Small intestine (tissue), 16 donors: ENCODE measurements around the gene YAP1. TPM values are rescaled to one million over a fixed set of nuclear protein-coding genes. Genes with fewer than 3 reads are reported as not detected.
A peak's percentile ranks its signal among the peaks of the same experiment; 100 is the strongest.

Experiments
- DNase-seq, 2 donors: peaks; one replicate each; pipeline versions ENCODE4 v3.0.0 to v3.0.0-alpha.2; 2013
- FAIRE-seq: peaks from 2 replicates; lab custom pipeline; 2012; peaks lifted over from hg19 to GRCh38; lab: Jason Lieb, UNC
- H3K27ac ChIP-seq, 3 donors: one replicate each; pipeline ENCODE4 v1.5.1; 2013; ENCODE audit warnings: low read length in 2 of 3, mild to moderate bottlenecking in 2 of 3, control low read depth in 1 of 3, inconsistent platforms in 1 of 3, low read depth in 1 of 3, moderate library complexity in 1 of 3
- H3K27me3 ChIP-seq, 3 donors: one replicate each; pipeline ENCODE4 v1.6.1; 2013; ENCODE audit warnings: low read length in 3 of 3, inconsistent platforms in 1 of 3; ENCODE audit not compliant: control insufficient read depth in 3 of 3, insufficient read depth in 3 of 3
- H3K36me3 ChIP-seq, 3 donors: one replicate each; pipeline ENCODE4 v1.6.1; 2013; ENCODE audit warnings: low read length in 3 of 3, inconsistent platforms in 1 of 3, low read depth in 1 of 3, mild to moderate bottlenecking in 1 of 3, moderate library complexity in 1 of 3; ENCODE audit not compliant: control insufficient read depth in 3 of 3, insufficient read depth in 2 of 3
- H3K4me1 ChIP-seq, 3 donors: one replicate each; pipeline ENCODE4 v1.6.1; 2013; ENCODE audit warnings: low read length in 2 of 3, inconsistent platforms in 1 of 3, low read depth in 1 of 3, mild to moderate bottlenecking in 1 of 3, moderate library complexity in 1 of 3; ENCODE audit not compliant: control insufficient read depth in 3 of 3, insufficient read depth in 2 of 3
- H3K4me3 ChIP-seq, 3 donors: one replicate each; pipeline ENCODE4 v1.5.1; 2013; ENCODE audit warnings: low read length in 3 of 3, control low read depth in 1 of 3, inconsistent platforms in 1 of 3, low read depth in 1 of 3, mild to moderate bottlenecking in 1 of 3, moderate library complexity in 1 of 3
- H3K9me3 ChIP-seq, 2 donors: one replicate each; pipeline ENCODE4 v1.6.1; 2013; ENCODE audit warnings: low read depth in 1 of 2, low read length in 1 of 2; ENCODE audit not compliant: control insufficient read depth in 2 of 2, insufficient read depth in 1 of 2
- WGBS, 3 donors: extraction: QIAGEN DNeasy Blood & Tissue Kit; methylation state at CpG; one replicate each; pipeline ENCODE4 v1.1.7; 2013; 5-methylcytosine and 5-hydroxymethylcytosine counted together
- long read RNA-seq, 10 donors: transcript quantifications; one replicate each; lab custom pipeline, GENCODE V29; 2026
- polyA plus RNA-seq, 4 donors: library from polyadenylated mRNA; stranded (reverse) in 3 of 4; unstranded in 1 of 4; fragments of 200-250 nt in 3 of 4; fragments of 120-200 nt in 1 of 4; gene quantifications; one replicate each; pipeline versions ENCODE4 v1.2.1 to v1.2.3, GENCODE V29; 2013
- donor health status: healthy with polysubstance abuse.
- donor health status: control.
- donor health status: control.
- donor health status: Bipolar disorder and iron deficiency.
- donor health status: healthy.

YAP1 gene
- polyA plus RNA-seq, result 10 to 100 TPM; 14.1 to 79.4 (median 19.8) TPM
- long read RNA-seq, donor 1, full-length matches to known transcripts, result 12 of 31 reads
- long read RNA-seq, donor 1, partial matches to known transcripts, result 19 of 31 reads
- long read RNA-seq, donor 1, other reads (novel, unspliced or antisense), result 0 of 31 reads
- long read RNA-seq, donor 2, full-length matches to known transcripts, result 6 of 6 reads
- long read RNA-seq, donor 2, partial matches to known transcripts, result 0 of 6 reads
- long read RNA-seq, donor 2, other reads (novel, unspliced or antisense), result 0 of 6 reads
- long read RNA-seq, donor 3, full-length matches to known transcripts, result 8 of 24 reads
- long read RNA-seq, donor 3, partial matches to known transcripts, result 16 of 24 reads
- long read RNA-seq, donor 3, other reads (novel, unspliced or antisense), result 0 of 24 reads
- long read RNA-seq, donor 4, result 0 reads
- long read RNA-seq, donor 5, full-length matches to known transcripts, result 2 of 12 reads
- long read RNA-seq, donor 5, partial matches to known transcripts, result 10 of 12 reads
- long read RNA-seq, donor 5, other reads (novel, unspliced or antisense), result 0 of 12 reads
- long read RNA-seq, donor 6, full-length matches to known transcripts, result 7 of 12 reads
- long read RNA-seq, donor 6, partial matches to known transcripts, result 5 of 12 reads
- long read RNA-seq, donor 6, other reads (novel, unspliced or antisense), result 0 of 12 reads
- long read RNA-seq, donor 7, result 0 reads
- long read RNA-seq, donor 8, partial matches to known transcripts, result 0 of 2 reads
- long read RNA-seq, donor 8, other reads (novel, unspliced or antisense), result 0 of 2 reads
- long read RNA-seq, donor 9, partial matches to known transcripts, result 0 of 1 reads
- long read RNA-seq, donor 9, other reads (novel, unspliced or antisense), result 0 of 1 reads
- long read RNA-seq, donor 10, full-length matches to known transcripts, result 8 of 16 reads
- long read RNA-seq, donor 10, partial matches to known transcripts, result 8 of 16 reads
- long read RNA-seq, donor 10, other reads (novel, unspliced or antisense), result 0 of 16 reads

- 0 to 1% (median 0%) methylated on average over 79 to 104 of the region's 104 CpGs for WGBS, 3 donors
- DNase-seq (peak; percentile 87 to 99), FAIRE-seq (no peak)
- Histone ChIP-seq H3K4me1 (peaks cover 0 to 9% (median 0%) of the 10 kb centered on the region in 3 donors), H3K9me3 (no peaks in the 10 kb centered on the region), H3K4me3 (peak within 1 kb of the TSS; percentile 90 to 94 (median 90)), H3K27ac (peak within 1 kb of the TSS; percentile 92 to 99 (median 93)), H3K36me3 (peaks cover 0 to 3% (median 0%) of the 10 kb centered on the region in 3 donors), H3K27me3 (peaks cover 0 to 1% (median 0%) of the 10 kb centered on the region in 3 donors)
These were observed at the start of gene YAP1 for GRCh38 chr11:102109896-102110760. Gene YAP1 (plus strand): TSS chr11:102110447. CDS start chr11:102110849, 402 bp downstream.

- DNase-seq (no peak), FAIRE-seq (no peak)
- Histone ChIP-seq H3K36me3 (no peaks in the 10 kb centered on the region), H3K9me3 (no peaks in the 10 kb centered on the region), H3K4me3 (no peak overlapping the region), H3K27ac (no peak overlapping the region), H3K4me1 (no peaks in the 10 kb centered on the region), H3K27me3 (no peaks in the 10 kb centered on the region)
- 32 to 40% (median 37%) methylated on average over 2 of the region's 2 CpGs for WGBS, 3 donors
These were observed 49.0 kb upstream of the YAP1 start for GRCh38 chr11:102061276-102061675.

- no peaks in the 10 kb centered on the region for H3K36me3 ChIP-seq
- H3K27me3 ChIP-seq, result no peaks in the 10 kb centered on the region
- FAIRE-seq (no peak), DNase-seq (no peak)
- H3K27ac ChIP-seq, result no peak overlapping the region
- no peak overlapping the region for H3K4me3 ChIP-seq
- no peaks in the 10 kb centered on the region for H3K4me1 ChIP-seq
- H3K9me3 ChIP-seq, result no peaks in the 10 kb centered on the region
- 89 to 93% (median 92%) methylated on average over 2 of the region's 2 CpGs for WGBS, 3 donors
These were observed 48.1 kb upstream of the YAP1 start for GRCh38 chr11:102062106-102062505.

GRCh38 chr11:102064316-102064715, 45.9 kb upstream of the YAP1 start:
- Histone ChIP-seq H3K4me3 (no peak overlapping the region), H3K27me3 (no peaks in the 10 kb centered on the region), H3K36me3 (no peaks in the 10 kb centered on the region), H3K4me1 (no peaks in the 10 kb centered on the region), H3K9me3 (no peaks in the 10 kb centered on the region), H3K27ac (no peak overlapping the region)
- 82 to 93% (median 88%) methylated on average over 2 of the region's 2 CpGs for WGBS, 3 donors
- DNase-seq (no peak), FAIRE-seq (no peak)

GRCh38 chr11:102070766-102071165, 39.5 kb upstream of the YAP1 start:
- H3K4me1 ChIP-seq, result no peaks in the 10 kb centered on the region
- 0 to 52% (median 8%) methylated on average over 1 of the region's 1 CpG for WGBS, 3 donors
- no peak for FAIRE-seq
- H3K36me3 ChIP-seq, result no peaks in the 10 kb centered on the region
- no peaks in the 10 kb centered on the region for H3K27me3 ChIP-seq
- peaks cover 4 to 22% of the 10 kb centered on the region in 2 donors for H3K9me3 ChIP-seq
- no peak for DNase-seq
- H3K4me3 ChIP-seq, result no peak overlapping the region
- no peak overlapping the region for H3K27ac ChIP-seq

- no peak overlapping the region for H3K27ac ChIP-seq
- no peaks in the 10 kb centered on the region for H3K27me3 ChIP-seq
- DNase-seq (no peak), FAIRE-seq (no peak)
- WGBS, 3 donors, result 81 to 89% (median 88%) methylated on average over 1 of the region's 1 CpG
- no peaks in the 10 kb centered on the region for H3K4me1 ChIP-seq
- peaks cover 4 to 22% of the 10 kb centered on the region in 2 donors for H3K9me3 ChIP-seq
- no peaks in the 10 kb centered on the region for H3K36me3 ChIP-seq
- H3K4me3 ChIP-seq, result no peak overlapping the region
These were observed 38.5 kb upstream of the YAP1 start for GRCh38 chr11:102071497-102072472.

- Histone ChIP-seq H3K36me3 (no peaks in the 10 kb centered on the region), H3K27ac (no peak overlapping the region), H3K4me3 (no peak overlapping the region), H3K27me3 (no peaks in the 10 kb centered on the region), H3K4me1 (no peaks in the 10 kb centered on the region), H3K9me3 (peaks cover 4 to 22% of the 10 kb centered on the region in 2 donors)
- DNase-seq (no peak), FAIRE-seq (no peak)
- WGBS, 3 donors, result 87 to 88% (median 88%) methylated on average over 2 of the region's 2 CpGs
These were observed 37.0 kb upstream of the YAP1 start for GRCh38 chr11:102073253-102073652.
